K562 (cell line): ENCODE data around the gene MEF2D. TPM values are rescaled to one million over a fixed set of nuclear protein-coding genes. Genes with fewer than 3 reads are reported as not detected.

Experiments
- ATAC-seq: fragments of 200-7000 bp; cut with Tn5 transposase; 3 replicates; pipeline ENCODE4 v1.9.1; 2020; ENCODE audit warnings: moderate library complexity
- BruUV-seq: library from RNA; stranded (reverse); fragments of 400-500 nt; replicated peaks from 2 replicates; lab custom pipeline; 2021; lab: Mats Ljungman, UMichigan
- CTCF ChIA-PET: fragments of 300-600 bp; formaldehyde crosslinking; extraction: SDS; loops from one replicate; lab custom pipeline; 2021; ENCODE audit warnings: low intra/inter-chr PET ratio; lab: Yijun Ruan, JAX
- POLR2A ChIA-PET: fragments of 300-600, 350-650 bp; sonication (Branson Sonifier 250); formaldehyde crosslinking; extraction: SDS; loops from one replicate; lab custom pipeline; 2021; ENCODE audit warnings: antibody characterized with exemption, inconsistent platforms; lab: Yijun Ruan, JAX
- DNase-seq, 4 experiments: peaks; one replicate each; pipeline versions ENCODE4 v3.0.0 to v3.0.0-alpha.2; 2011 to 2018; ENCODE audit warnings: low spot score in 3 of 4, mixed read lengths in 3 of 4; ENCODE audit errors: extremely low read depth in 1 of 4
- FAIRE-seq: peaks from 2 replicates; lab custom pipeline; 2011; peaks lifted over from hg19 to GRCh38; lab: Jason Lieb, UNC
- H2AFZ ChIP-seq: 2 replicates; pipeline ENCODE4 v1.6.0; 2011; ENCODE audit warnings: low read depth, low read length, control low read depth, inconsistent platforms
- H3K27ac ChIP-seq: fragments of 200-600 bp; 3 replicates; pipeline ENCODE4 v1.8.0; 2011; ENCODE audit warnings: low read depth, mild to moderate bottlenecking, control low read depth, inconsistent platforms, low read length, moderate library complexity, mixed read lengths; ENCODE audit errors: extremely low read depth
- H3K27me3 ChIP-seq, 2 experiments: fragments of 300-600 bp in 1 of 2; 2 replicates in 1 of 2; 3 replicates in 1 of 2; pipeline versions ENCODE4 v1.6.0 to v1.8.0; 2011; ENCODE audit warnings: inconsistent platforms in 2 of 2, low read length in 2 of 2, mild to moderate bottlenecking in 1 of 2, mixed read lengths in 1 of 2, moderate library complexity in 1 of 2; ENCODE audit not compliant: control insufficient read depth in 2 of 2, insufficient read depth in 2 of 2
- H3K36me3 ChIP-seq: fragments of 300-600 bp; 3 replicates; pipeline ENCODE4 v1.8.0; 2011; ENCODE audit warnings: mild to moderate bottlenecking, low read length, inconsistent platforms; ENCODE audit not compliant: control insufficient read depth, insufficient read depth
- H3K4me1 ChIP-seq, 2 experiments: fragments of 200-600 bp in 1 of 2; replicated peaks in 1 of 2; 2 replicates in 1 of 2; 3 replicates in 1 of 2; pipeline versions ENCODE4 v1.5.1 to v1.8.0; 2011; ENCODE audit warnings: inconsistent platforms in 2 of 2, low read length in 2 of 2, mild to moderate bottlenecking in 1 of 2, mixed read lengths in 1 of 2, moderate library complexity in 1 of 2; ENCODE audit not compliant: control insufficient read depth in 2 of 2, insufficient read depth in 2 of 2
- H3K4me2 ChIP-seq: 2 replicates; pipeline ENCODE4 v1.6.1; 2011; ENCODE audit warnings: low read length, control low read depth, inconsistent platforms, mixed read lengths; ENCODE audit not compliant: insufficient read depth
- H3K4me3 ChIP-seq: fragments of 200-600 bp; sonication (generic), shearing (Covaris generic); 2 replicates; pipeline ENCODE4 v1.5.1; 2016; ENCODE audit warnings: control low read depth, inconsistent platforms
- H3K79me2 ChIP-seq: fragments of 200-600 bp; 3 replicates; pipeline ENCODE4 v1.8.0; 2011; ENCODE audit warnings: low read length, inconsistent platforms; ENCODE audit not compliant: control insufficient read depth, insufficient read depth
- H3K9ac ChIP-seq, 2 experiments: 2 replicates each; pipeline versions ENCODE4 v1.6.0 to v1.6.1; 2011; ENCODE audit warnings: low read depth in 2 of 2, low read length in 2 of 2, control low read depth in 1 of 2, inconsistent platforms in 1 of 2, mild to moderate bottlenecking in 1 of 2, mixed read lengths in 1 of 2; ENCODE audit not compliant: insufficient read depth in 1 of 2
- H3K9me1 ChIP-seq: one replicate; pipeline ENCODE4 v1.6.0; 2011; ENCODE audit warnings: inconsistent platforms, mild to moderate bottlenecking, low read length, moderate library complexity; ENCODE audit not compliant: control insufficient read depth, insufficient read depth
- H3K9me3 ChIP-seq: replicated peaks from 2 replicates; pipeline ENCODE4 v1.5.1; 2011; ENCODE audit warnings: low read depth, low read length, inconsistent platforms; ENCODE audit not compliant: control insufficient read depth, insufficient read depth
- H4K20me1 ChIP-seq: replicated peaks from 2 replicates; pipeline ENCODE4 v1.6.1; 2011; ENCODE audit warnings: low read length, inconsistent platforms, mixed read lengths; ENCODE audit not compliant: control insufficient read depth, insufficient read depth
- ATF4 ChIP-seq: fragments of 450-650 bp; formaldehyde crosslinking; IDR thresholded peaks from 2 replicates; pipeline ENCODE4 v1.4.0; 2022; ENCODE audit warnings: mild to moderate bottlenecking, moderate library complexity
- C11orf30 ChIP-seq: fragments of 450-650 bp; IDR thresholded peaks from 2 replicates; pipeline ENCODE4 v1.6.1; 2016; ENCODE audit warnings: low read depth, mild to moderate bottlenecking
- CREM ChIP-seq: IDR thresholded peaks from 2 replicates; pipeline ENCODE4 v1.6.1; 2014; ENCODE audit warnings: antibody characterized with exemption, low read depth
- MAFF ChIP-seq: IDR thresholded peaks from 2 replicates; pipeline ENCODE4 v1.6.1; 2012; ENCODE audit warnings: low read length, improper control_type of control experiment
- THAP7 ChIP-seq: fragments of 250-450 bp; sonication (Bioruptor Pico); IDR thresholded peaks from 2 replicates; pipeline ENCODE4 v1.5.0; 2021
- ZNF316 ChIP-seq: fragments of 450-650 bp; IDR thresholded peaks from 2 replicates; pipeline ENCODE4 v1.6.1; 2016
- WGBS: fragments of 100-300 bp; shearing (Covaris generic); methylation state at CpG from one replicate; pipeline ENCODE4 v1.1.6; 2016; ENCODE audit warnings: low coverage, mixed read lengths; ENCODE audit not compliant: insufficient coverage; ENCODE audit errors: missing lambda C conversion rate; 5-methylcytosine and 5-hydroxymethylcytosine counted together
- in situ Hi-C: fragments of 300-500 bp; cut with MboI; formaldehyde crosslinking; loops from 4 replicates; pipeline ENCODE4 v1.15.0; 2018; ENCODE audit warnings: inconsistent platforms, mixed read lengths
- intact Hi-C: fragments of 100-400 bp; cut with micrococcal nuclease; formaldehyde crosslinking; loops from 2 replicates; pipeline ENCODE4 v1.14.2; 2022
- polyA plus RNA-seq, 8 experiments: library from polyadenylated mRNA; depleted of rRNA in 4 of 8; stranded (reverse) in 5 of 8; unstranded in 3 of 8; fragments of >200 nt; fragmentation: Nextera tagmentation in 2 of 8; fragmentation: Illumina TruSeq in 1 of 8; extraction: Ambion mirVana in 2 of 8; extraction: Trizol in 1 of 8; gene quantifications; 2 replicates each; pipeline versions ENCODE4 v1.2.1 to v1.2.3, GENCODE V29; 2011 to 2014; ENCODE audit warnings: inconsistent platforms in 1 of 8, missing spikeins in 1 of 8
- total RNA-seq, 7 experiments: library from RNA; depleted of rRNA in 6 of 7; stranded (reverse); fragments of >200 nt in 6 of 7; fragmentation: Illumina TruSeq in 2 of 7; extraction: Trizol in 2 of 7; gene quantifications; 2 replicates each; pipeline versions ENCODE4 v1.2.1 to v1.2.3, GENCODE V29; 2011 to 2021; ENCODE audit warnings: low replicate concordance in 1 of 7
- TF ChIP-seq, protein P1 (sequence below): IDR thresholded peaks from 2 replicates; pipeline ENCODE4 v1.6.1; 2016; ENCODE audit warnings: missing genetic modification characterization, missing compliant biosample characterization

MEF2D gene
- total and polyA plus RNA-seq, 9 of the 15 experiments (the other 6 are each of a cell fraction or from before 2014, with no cell fraction given), result 0.10 to 19.5 (median 2.6) TPM

GRCh38 chr1:156427957-156428356 is 72.6 kb downstream of the MEF2D start:
- no peak overlapping the region for H2AFZ ChIP-seq
- WGBS, result 4% methylated on average over 3 of the region's 5 CpGs
- no peak overlapping the region for H3K4me3 ChIP-seq
- no peaks in the 10 kb centered on the region for H4K20me1 ChIP-seq
- intact Hi-C loops (no loop called here), in situ Hi-C loops (no loop called here)
- peak; percentile 11; the same call in 1 of the 2 replicates for TF ChIP-seq MAFF
- TF ChIP-seq C11orf30, result peak; percentile 41; the same call in 1 of the 2 replicates
- no peak for TF ChIP-seq THAP7 (CRISPR knock-in tag)
- no peak for TF ChIP-seq CREM
- TF ChIP-seq, protein P1, sequence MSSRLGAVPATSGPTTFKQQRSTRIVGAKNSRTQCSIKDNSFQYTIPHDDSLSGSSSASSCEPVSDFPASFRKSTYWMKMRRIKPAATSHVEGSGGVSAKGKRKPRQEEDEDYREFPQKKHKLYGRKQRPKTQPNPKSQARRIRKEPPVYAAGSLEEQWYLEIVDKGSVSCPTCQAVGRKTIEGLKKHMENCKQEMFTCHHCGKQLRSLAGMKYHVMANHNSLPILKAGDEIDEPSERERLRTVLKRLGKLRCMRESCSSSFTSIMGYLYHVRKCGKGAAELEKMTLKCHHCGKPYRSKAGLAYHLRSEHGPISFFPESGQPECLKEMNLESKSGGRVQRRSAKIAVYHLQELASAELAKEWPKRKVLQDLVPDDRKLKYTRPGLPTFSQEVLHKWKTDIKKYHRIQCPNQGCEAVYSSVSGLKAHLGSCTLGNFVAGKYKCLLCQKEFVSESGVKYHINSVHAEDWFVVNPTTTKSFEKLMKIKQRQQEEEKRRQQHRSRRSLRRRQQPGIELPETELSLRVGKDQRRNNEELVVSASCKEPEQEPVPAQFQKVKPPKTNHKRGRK, result no peak
- TF ChIP-seq ZNF316, result peak; percentile 58
- TF ChIP-seq ATF4 (CRISPR knock-in tag), result no peak
- no peak overlapping the region for H3K4me2 ChIP-seq
- no peaks in the 10 kb centered on the region for H3K9me1 ChIP-seq
- H3K4me1 ChIP-seq, result peaks cover 5 to 33% of the 10 kb centered on the region in 2 experiments; a peak in 4 of 5 replicates
- no peaks in the 10 kb centered on the region for H3K79me2 ChIP-seq
- no peak for DNase-seq
- no peak overlapping the region for H3K27ac ChIP-seq
- CTCF ChIA-PET, result no interaction called here
- POLR2A ChIA-PET, result interaction anchor here (0.7 kb wide), 1 partner anchor 19 kb away, joined by 3 read pairs; no protein-coding TSS in a partner anchor
- peaks cover 19 to 28% of the 10 kb centered on the region in 2 experiments for H3K27me3 ChIP-seq
- H3K9me3 ChIP-seq, result no peaks in the 10 kb centered on the region
- H3K9ac ChIP-seq, result no peak overlapping the region
- no peak for ATAC-seq
- H3K36me3 ChIP-seq, result no peaks in the 10 kb centered on the region
- BruUV-seq, result no TSS peak
- FAIRE-seq, result no peak
